ENCODE data around the gene ANKRD7. TPM values are rescaled to one million over a fixed set of nuclear protein-coding genes. Genes with fewer than 3 reads are reported as not detected.
A peak's percentile ranks its signal among the peaks of the same experiment; 100 is the strongest.

Gene ANKRD7, protein sequence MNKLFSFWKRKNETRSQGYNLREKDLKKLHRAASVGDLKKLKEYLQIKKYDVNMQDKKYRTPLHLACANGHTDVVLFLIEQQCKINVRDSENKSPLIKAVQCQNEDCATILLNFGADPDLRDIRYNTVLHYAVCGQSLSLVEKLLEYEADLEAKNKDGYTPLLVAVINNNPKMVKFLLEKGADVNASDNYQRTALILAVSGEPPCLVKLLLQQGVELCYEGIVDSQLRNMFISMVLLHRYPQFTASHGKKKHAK
- total RNA-seq: 0.70 TPM
- long read RNA-seq: 0 reads

GRCh38 chr7:118224521-118224920 lies at the start of gene ANKRD7:
Gene ANKRD7, plus strand, starts transcription at chr7:118224704. Its CDS starts 127 bp downstream, at chr7:118224831.
- no peak for ATAC-seq
- intact Hi-C loops (cut with DNase I): no loop called here
- DNase-seq (ENCODE audit: missing footprints): no peak

DNA sequence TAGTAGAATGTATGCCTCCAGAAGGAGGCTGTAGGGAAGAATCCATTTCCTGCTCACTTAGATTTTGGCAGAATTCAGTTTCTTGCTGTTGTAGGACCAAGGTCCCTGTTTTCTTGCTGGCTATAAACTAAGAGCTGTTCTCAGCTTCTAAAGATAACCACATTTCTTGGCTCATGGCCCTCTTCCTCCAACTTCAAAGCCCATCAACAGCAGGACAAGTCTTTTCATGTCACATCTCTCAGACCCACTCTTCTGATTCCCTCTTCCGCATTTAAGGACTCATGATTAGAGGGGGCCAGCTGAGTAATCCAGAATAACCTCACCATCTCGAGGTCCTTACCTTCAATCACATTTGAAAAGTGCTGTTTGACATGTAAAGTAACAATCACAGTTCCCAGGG lies 48.8 kb upstream of the ANKRD7 start:
- intact Hi-C loops (cut with DNase I): no loop called here
- ATAC-seq: no peak
- DNase-seq (ENCODE audit: missing footprints): no peak

GRCh38 chr7:118179191-118179590 lies 45.3 kb upstream of the ANKRD7 start:
- ATAC-seq (no peak), DNase-seq (ENCODE audit: missing footprints) (no peak)
- intact Hi-C loops (cut with DNase I): no loop called here

DNA sequence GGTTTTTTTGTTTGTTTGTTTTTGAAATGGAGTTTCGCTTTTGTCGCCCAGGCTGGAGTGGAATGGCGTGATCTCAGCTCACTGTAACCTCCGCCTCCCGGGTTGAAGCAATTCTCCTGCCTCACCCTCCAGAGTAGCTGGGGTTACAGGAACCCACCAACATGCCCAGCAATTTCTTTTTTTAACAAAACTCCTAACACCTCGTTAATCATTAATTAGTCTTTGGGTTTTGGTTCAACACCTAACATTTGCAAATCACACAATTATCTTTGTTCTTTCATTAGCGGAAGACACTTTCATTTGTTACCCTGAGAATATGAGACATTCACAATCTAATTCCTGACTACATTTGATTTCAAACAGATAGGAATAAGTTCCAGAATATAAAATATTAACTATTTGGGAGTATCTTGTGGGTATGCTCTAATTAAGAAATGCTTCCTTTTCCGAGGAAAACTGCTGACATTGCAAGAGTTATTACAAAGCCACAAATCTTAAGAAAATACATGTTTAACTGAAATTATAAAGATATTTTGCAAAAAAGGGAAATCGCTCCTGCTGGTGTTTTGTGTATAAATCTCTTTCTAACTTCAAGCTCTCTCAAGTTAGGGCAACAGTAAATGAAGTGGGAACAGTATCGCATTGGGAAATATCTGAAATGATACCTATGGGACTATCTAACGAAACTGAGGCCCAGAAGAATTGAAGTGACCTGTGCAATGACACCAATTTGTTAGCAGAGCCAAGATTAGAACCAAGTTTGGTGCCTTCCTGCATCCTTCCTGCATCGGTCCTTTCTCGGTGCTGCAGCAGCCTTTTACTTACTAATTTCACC lies 41.7 kb upstream of the ANKRD7 start:
- ATAC-seq: no peak
- intact Hi-C loops (cut with DNase I): no loop called here

DNA sequence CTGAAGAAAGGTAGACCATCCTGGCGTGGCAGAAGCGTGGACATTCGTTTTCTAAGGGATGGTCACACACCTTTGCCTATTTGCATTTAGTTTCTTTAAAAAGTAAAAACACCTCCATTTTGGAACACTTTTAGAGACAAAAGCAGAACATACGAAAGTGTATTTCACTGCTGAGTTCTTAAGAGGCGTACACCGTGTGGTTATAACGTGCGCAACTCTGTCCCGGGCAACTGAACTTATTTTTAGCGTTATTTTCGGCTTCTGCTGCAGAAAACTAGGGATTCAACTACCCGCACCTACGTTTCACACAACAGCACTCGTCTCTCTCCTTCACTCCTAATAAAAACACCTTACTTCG lies 41.1 kb upstream of the ANKRD7 start:
- intact Hi-C loops (cut with DNase I): no loop called here
- DNase-seq (ENCODE audit: missing footprints) (no peak), ATAC-seq (peak; percentile 1)

More for the DNA sequence above, 41.7 kb upstream of the ANKRD7 start:
- no peak for DNase-seq (ENCODE audit: missing footprints)

GRCh38 chr7:118183786-118184564 lies 40.5 kb upstream of the ANKRD7 start, which contains the start of gene LSM8:
Gene LSM8, plus strand, starts transcription at chr7:118184164. Its CDS starts 60 bp downstream, at chr7:118184224.
- ATAC-seq: peak; percentile 99
- DNase-seq (ENCODE audit: missing footprints): peak; percentile 98
- intact Hi-C loops (cut with DNase I): no loop called here

GRCh38 chr7:118184565-118184940 lies 40.0 kb upstream of the ANKRD7 start:
- intact Hi-C loops (cut with DNase I): no loop called here
- no peak for ATAC-seq
- DNase-seq (ENCODE audit: missing footprints): no peak

DNA sequence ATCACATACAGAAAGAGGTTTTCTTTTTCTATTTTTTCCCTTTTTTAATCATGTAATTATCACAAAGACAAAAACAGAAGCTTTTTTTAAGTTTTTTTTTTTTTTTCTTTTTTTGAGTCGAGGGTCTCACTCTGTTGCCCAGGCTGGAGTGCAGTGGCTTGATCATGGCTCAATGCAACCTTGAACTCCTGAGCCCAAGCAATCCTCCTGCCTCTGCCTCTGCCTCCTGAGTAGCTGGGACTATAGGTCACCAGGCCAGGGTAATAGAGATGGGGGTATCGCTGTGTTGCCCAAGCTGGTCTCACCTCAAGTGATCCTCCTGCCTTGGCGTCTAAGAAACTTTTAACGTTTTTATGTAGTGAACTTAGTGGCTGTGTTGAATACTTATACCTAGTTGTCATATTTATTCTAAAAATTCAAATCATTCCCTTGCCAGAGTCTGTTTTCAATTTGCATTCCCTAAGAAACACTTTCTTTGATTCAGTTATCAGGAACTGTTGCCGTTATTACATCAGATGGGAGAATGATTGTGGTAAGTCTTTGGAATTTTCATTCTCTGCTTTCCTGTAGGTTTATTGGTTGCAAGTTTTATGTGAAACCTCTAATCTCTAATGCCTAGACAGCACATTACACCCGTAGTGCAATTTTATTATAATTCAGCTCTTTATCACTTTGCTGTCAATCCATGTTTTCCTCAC lies 39.2 kb upstream of the ANKRD7 start:
- DNase-seq (ENCODE audit: missing footprints): no peak
- intact Hi-C loops (cut with DNase I): no loop called here

GRCh38 chr7:118186501-118186900 lies 38.0 kb upstream of the ANKRD7 start:
- DNase-seq (ENCODE audit: missing footprints) (no peak), ATAC-seq (no peak)
- intact Hi-C loops (cut with DNase I): no loop called here

More for the DNA sequence above, 39.2 kb upstream of the ANKRD7 start:
- ATAC-seq: no peak

DNA sequence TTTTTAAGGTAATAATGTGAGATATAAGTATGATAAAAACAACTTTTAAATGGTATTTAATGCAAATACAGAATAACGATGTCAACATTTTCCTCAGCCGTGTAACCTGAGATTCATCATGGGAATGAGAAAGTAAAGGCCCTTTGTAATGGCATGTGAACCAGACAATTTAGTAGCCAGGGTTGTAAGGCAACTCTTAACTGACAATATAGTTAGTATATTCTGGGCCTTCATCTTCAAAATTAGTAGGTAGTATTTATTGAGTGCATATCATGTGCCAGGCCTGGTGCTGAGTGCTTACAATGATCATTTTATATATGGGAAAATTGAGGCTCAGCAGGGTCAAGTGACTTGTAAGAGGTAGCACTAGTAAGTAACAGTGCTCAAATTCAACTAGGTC lies 29.9 kb upstream of the ANKRD7 start:
- ATAC-seq (no peak), DNase-seq (ENCODE audit: missing footprints) (no peak)
- intact Hi-C loops (cut with DNase I): no loop called here

- peak; percentile 63 for ATAC-seq
- DNase-seq (ENCODE audit: missing footprints): no peak
- intact Hi-C loops (cut with DNase I): no loop called here
These were observed 28.5 kb upstream of the ANKRD7 start for GRCh38 chr7:118195837-118196474.

DNA sequence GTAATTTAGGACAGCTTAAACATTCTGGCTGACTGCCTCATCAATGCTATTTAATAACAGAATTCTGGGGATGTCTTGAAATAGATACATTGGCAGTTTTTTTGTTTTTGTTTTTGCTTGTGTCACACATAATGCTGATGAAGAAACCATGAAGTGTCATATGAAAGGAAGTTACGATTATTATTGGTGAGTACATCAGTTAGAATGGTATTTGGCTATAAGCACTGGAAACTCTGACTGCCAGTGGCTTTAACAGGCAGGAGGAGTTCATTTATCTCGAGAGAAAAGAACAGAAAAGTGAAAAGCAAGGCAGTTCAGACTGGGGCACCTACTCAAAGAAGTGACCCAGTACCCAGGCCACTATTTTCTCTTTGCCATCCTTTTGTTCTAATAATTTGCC lies 22.4 kb upstream of the ANKRD7 start:
- no peak for ATAC-seq

GRCh38 chr7:118214051-118214832 lies 10.3 kb upstream of the ANKRD7 start:
- ATAC-seq (peak; percentile 90), DNase-seq (ENCODE audit: missing footprints) (peak; percentile 78)
- intact Hi-C loops (cut with DNase I): no loop called here

More for the DNA sequence above, 22.4 kb upstream of the ANKRD7 start:
- intact Hi-C loops (cut with DNase I): no loop called here
- DNase-seq (ENCODE audit: missing footprints): no peak

- DNase-seq (ENCODE audit: missing footprints): no peak
- intact Hi-C loops (cut with DNase I): no loop called here
- ATAC-seq: peak; percentile 6
These were observed 9.7 kb upstream of the ANKRD7 start for GRCh38 chr7:118214833-118215182.

DNA sequence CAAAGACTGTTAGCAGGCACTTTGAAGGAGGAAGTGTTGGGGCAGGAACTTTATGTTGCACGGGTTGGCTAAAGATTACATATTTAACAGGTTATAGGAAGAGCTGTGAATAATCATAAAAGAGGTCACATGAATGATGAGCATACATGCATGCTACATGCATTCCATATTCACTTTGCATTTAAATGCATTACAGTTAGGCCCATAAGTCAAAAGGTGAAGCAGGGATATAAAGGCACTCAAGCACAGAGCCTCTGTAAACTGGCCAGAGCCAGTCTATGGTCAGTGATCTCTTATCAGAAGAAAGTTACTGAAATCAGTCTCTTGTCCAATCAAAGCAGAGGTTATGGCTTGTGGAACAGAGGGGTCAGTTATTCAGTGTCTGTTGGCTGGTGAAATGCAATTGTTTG lies 7.3 kb upstream of the ANKRD7 start:
- intact Hi-C loops (cut with DNase I): no loop called here
- ATAC-seq: no peak
- no peak for DNase-seq (ENCODE audit: missing footprints)

GRCh38 chr7:118218413-118219156 lies 5.9 kb upstream of the ANKRD7 start:
- ATAC-seq (no peak), DNase-seq (ENCODE audit: missing footprints) (no peak)
- intact Hi-C loops (cut with DNase I): no loop called here

GRCh38 chr7:118219157-118219512 lies 5.4 kb upstream of the ANKRD7 start:
- DNase-seq (ENCODE audit: missing footprints): no peak
- ATAC-seq: no peak
- intact Hi-C loops (cut with DNase I): no loop called here
